Measurements from ENCODE around the gene KRTAP1-1.

- TF ChIP-seq CTCF (IDR thresholded peaks at IDR 0.05 in 8 of 11, conservative IDR thresholded peaks at IDR 0.05 in 3 of 11) (no peak), POLR2A (IDR thresholded peaks at IDR 0.05) (no peak), POLR2AphosphoS5 (IDR thresholded peaks at IDR 0.05) (no peak)
Measured at GRCh38 chr17:41057547-41057946, 16.3 kb upstream of the KRTAP1-1 start.
